ENCODE measurements around the gene P2RY11.

DNA sequence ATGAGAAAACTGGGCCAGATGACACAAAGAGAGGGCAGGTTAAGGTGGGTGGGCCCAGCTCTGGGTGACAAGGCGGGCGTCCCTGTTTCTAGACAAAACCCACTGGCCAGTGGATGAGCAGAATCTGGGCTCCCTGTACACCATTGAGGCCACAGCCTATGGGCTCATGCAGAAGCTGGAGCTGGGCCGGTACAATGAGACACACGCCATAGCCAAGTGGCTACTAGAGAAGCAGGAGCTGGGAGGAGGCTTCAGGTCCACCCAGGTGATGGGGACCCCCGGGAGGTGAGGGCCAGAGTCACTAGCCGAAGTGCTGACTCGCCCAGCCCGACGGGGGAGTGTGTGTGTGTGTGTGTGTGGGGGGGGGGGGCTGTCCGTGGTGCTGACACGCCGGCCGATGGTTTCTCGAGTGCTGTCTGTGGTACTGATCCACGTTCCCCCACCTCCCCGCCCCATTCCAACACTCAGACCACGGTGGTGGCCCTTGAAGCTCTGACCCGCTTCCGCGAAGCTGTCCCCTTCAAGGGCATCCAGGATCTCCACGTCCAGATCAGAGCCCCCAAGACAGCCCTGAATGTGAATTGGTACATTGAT lies 49.7 kb upstream of the P2RY11 start:
- TF ChIP-seq, protein P1, sequence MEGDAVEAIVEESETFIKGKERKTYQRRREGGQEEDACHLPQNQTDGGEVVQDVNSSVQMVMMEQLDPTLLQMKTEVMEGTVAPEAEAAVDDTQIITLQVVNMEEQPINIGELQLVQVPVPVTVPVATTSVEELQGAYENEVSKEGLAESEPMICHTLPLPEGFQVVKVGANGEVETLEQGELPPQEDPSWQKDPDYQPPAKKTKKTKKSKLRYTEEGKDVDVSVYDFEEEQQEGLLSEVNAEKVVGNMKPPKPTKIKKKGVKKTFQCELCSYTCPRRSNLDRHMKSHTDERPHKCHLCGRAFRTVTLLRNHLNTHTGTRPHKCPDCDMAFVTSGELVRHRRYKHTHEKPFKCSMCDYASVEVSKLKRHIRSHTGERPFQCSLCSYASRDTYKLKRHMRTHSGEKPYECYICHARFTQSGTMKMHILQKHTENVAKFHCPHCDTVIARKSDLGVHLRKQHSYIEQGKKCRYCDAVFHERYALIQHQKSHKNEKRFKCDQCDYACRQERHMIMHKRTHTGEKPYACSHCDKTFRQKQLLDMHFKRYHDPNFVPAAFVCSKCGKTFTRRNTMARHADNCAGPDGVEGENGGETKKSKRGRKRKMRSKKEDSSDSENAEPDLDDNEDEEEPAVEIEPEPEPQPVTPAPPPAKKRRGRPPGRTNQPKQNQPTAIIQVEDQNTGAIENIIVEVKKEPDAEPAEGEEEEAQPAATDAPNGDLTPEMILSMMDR (IDR thresholded peaks at IDR 0.05): no peak
- TF ChIP-seq EZH2 (IDR thresholded peaks at IDR 0.05; ENCODE audit: borderline replicate concordance, insufficient read depth, low read depth, low read length, poor library complexity, severe bottlenecking): no peak

All from B cell (primary cell).